GM10266 (cell line): Measurements from ENCODE around the gene ACVRL1.
"Not testable (repeated sequence)": the region's sequence is repeated elsewhere in the genome, so short reads cannot be mapped to it uniquely, and the experiment has no call there.

ENCODE experiments used
- DNase-seq: peaks from one replicate; pipeline ENCODE4 v3.0.0; 2012; ENCODE audit errors: extremely low spot score
- CTCF ChIP-seq: IDR thresholded peaks from 2 replicates; pipeline ENCODE4 v1.5.1; 2012; ENCODE audit warnings: mild to moderate bottlenecking, low read depth; ENCODE audit not compliant: control insufficient read depth, insufficient read depth; ENCODE audit errors: missing control alignments

The ACVRL1 gene

GRCh38 chr12:51874486-51874885, 32.8 kb upstream of the ACVRL1 start:
- no peak for DNase-seq
- no peak for TF ChIP-seq CTCF

DNA sequence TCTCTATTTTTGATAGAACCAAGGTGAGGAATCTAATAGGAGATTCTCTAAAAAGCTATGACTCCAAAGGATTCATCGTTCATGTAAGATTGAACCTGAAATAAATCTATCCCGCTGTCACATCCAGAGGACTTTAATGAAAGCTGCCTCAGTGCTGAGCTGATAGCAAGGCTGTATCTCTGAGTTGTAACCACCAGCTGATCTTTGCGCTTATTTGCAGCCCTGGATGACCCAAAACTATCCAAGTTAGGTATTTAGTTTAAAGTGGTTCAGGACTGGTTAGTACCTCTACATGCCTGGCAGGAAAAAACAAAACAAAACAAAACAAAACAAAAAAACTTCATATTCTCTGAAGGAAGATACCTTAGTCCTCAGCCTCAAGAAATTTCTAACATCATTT, 28.2 kb upstream of the ACVRL1 start:
- TF ChIP-seq CTCF = no peak

DNA sequence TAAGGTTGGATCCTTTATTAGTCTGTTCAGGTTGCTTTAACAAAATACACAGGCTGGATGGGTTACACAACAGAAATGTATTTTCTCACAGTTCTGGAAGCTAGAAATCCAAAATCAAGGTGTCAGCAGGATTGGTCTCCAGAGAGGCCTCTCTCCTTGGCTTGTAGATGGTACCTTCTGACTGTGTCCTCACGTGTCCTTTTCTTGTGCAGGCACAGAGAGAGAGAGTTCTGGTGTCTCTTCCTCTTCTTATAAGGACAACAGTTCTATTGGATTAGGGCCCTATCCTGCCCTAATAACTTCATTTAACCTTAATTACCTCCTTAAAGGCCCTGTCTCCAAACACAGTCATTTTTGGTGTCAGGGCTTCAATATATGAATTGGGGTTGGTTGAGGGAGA, 24.0 kb upstream of the ACVRL1 start:
- no peak for TF ChIP-seq CTCF
- no peak for DNase-seq

More for the DNA sequence above, 28.2 kb upstream of the ACVRL1 start:
- no peak for DNase-seq

- TF ChIP-seq CTCF = no peak
- DNase-seq = no peak
Observed at GRCh38 chr12:51883998-51884675, 23.2 kb upstream of the ACVRL1 start.

GRCh38 chr12:51884676-51885229, 22.6 kb upstream of the ACVRL1 start:
- no peak for TF ChIP-seq CTCF
- no peak for DNase-seq

DNA sequence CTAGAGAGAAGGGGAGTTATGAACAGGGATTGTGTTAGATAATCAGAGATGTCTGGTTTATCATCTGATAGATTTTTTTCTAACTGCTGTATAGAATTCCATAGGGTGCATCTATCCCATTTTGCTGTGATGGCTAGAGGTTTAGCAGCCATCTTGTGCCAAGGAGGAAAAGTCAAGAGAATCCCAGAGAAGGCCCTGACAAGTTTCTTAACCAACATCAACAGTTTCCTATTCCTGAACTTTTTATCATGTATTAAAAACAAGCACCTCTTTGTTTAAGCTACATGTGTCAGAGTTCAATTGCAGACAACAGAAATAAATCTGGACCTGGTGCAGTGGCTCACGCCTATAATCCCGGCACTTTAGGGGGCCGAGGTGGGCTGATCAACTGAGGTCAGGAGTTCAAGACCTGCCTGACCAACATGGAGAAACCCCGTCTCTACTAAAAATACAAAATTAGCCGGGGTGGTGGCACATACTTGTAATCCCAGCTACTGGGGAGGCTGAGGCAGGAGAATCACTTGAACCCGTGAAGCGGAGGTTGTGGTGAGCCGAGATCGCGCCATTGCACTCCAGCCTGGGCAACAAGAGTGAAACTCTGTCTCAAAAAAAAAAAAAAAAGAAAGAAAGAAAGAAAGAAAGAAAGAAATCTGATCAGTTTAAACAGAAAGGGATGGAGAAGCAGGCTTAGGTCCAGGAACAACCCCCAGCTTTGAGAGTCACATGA, 21.8 kb upstream of the ACVRL1 start:
- not testable (repeated sequence) for DNase-seq

DNA sequence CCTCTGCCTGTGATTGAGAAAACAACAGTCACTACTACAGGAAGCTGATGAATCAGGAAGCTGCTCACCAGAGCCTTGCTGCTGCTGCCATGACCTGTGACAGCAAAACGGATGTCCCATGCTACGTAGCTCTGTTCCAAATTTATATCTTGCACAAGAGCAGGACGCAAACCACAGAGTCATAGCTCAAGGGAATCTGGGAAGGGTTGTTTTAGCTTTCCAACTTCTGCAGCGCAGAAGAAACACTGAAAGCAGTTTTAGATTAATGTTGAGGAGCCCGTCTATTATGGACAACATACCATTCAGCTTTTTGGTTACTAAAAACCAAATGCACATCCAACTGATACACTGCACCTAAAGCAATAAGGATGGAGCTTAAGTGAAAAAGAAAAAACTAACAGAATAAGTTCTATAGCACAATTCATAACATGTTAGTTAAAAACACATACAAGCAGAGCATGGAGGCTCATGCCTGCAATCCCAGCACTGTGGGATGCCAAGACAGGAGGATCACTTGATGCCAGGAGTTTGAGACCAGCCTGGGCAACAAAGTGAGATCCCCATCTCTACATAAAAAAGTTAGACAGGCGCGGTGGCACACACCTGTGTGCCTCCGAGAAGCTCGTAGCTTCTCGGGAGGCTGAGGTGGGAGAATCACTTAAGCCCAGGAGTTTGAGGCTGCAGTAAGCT, 21.1 kb upstream of the ACVRL1 start:
- peak; percentile 54 for DNase-seq
- no peak for TF ChIP-seq CTCF
